Left ventricle myocardium inferior (tissue), 1 donor: ENCODE results near the gene ZFP37. TPM values are rescaled to one million over a fixed set of nuclear protein-coding genes. Genes with fewer than 3 reads are reported as not detected.

ENCODE experiments used
- DNase-seq: peaks from one replicate; pipeline ENCODE4 v3.0.0-alpha.2; 2020
- H3K27ac ChIP-seq: fragments of 200-600 bp; replicated peaks from 2 replicates; pipeline ENCODE4 v1.8.0; 2021
- H3K27me3 ChIP-seq: fragments of 200-600 bp; 2 replicates; pipeline ENCODE4 v1.8.0; 2021; ENCODE audit warnings: low read depth
- H3K36me3 ChIP-seq: fragments of 200-600 bp; 2 replicates; pipeline ENCODE4 v1.8.0; 2021
- H3K4me1 ChIP-seq: fragments of 200-600 bp; 2 replicates; pipeline ENCODE4 v1.8.0; 2021
- H3K4me3 ChIP-seq: fragments of 200-600 bp; 2 replicates; pipeline ENCODE4 v1.8.0; 2021; ENCODE audit warnings: mild to moderate bottlenecking, moderate library complexity
- H3K9me3 ChIP-seq: fragments of 200-600 bp; replicated peaks from 2 replicates; pipeline ENCODE4 v1.8.0; 2021
- CTCF ChIP-seq: fragments of 200-600 bp; IDR thresholded peaks from 2 replicates; pipeline ENCODE4 v1.8.0; 2021; ENCODE audit warnings: antibody characterized with exemption, mild to moderate bottlenecking, borderline replicate concordance
- intact Hi-C: fragments of 100-400 bp; cut with micrococcal nuclease; formaldehyde crosslinking; loops from one replicate; pipeline ENCODE4 v1.11.0; 2022
- total RNA-seq: library from RNA; stranded (reverse); fragmentation: NEBNext Ultra II Directional; extraction: Animal tissue kit (Norgen Biotek cat#: 25700); gene quantifications from one replicate; pipeline ENCODE4 v1.2.1, GENCODE V29; 2021
- donor health status: DM: no; HTN: yes; CAD: no; lungs with severe emphysema.

Gene ZFP37
- total RNA-seq, 1 donor from 2014 or later: 1.0 TPM

- peak; percentile 62 for DNase-seq
- H3K4me3 ChIP-seq: peak within 1 kb of the TSS; percentile 67
- peaks cover 62% of the 10 kb centered on the region for H3K9me3 ChIP-seq
- peaks cover 9% of the 10 kb centered on the region for H3K4me1 ChIP-seq
- intact Hi-C loops: no loop called here
- peaks cover 2% of the 10 kb centered on the region for H3K36me3 ChIP-seq
- TF ChIP-seq CTCF: no peak
- H3K27ac ChIP-seq: no peak within 1 kb of the TSS
- H3K27me3 ChIP-seq: peaks cover 4% of the 10 kb centered on the region
These were observed 44.6 kb downstream of the ZFP37 start, which contains the start of gene ZNF883 for GRCh38 chr9:113011911-113012381. Gene ZNF883, minus strand, starts transcription at chr9:113012192.

- no peak for TF ChIP-seq CTCF
These were observed 50.7 kb downstream of the ZFP37 start for GRCh38 chr9:113005777-113006176.

GRCh38 chr9:112997236-112997941 lies 59.1 kb downstream of the ZFP37 start:
- no peak overlapping the region for H3K4me3 ChIP-seq
- DNase-seq: no peak
- TF ChIP-seq CTCF: no peak
- intact Hi-C loops: no loop called here
- H3K27ac ChIP-seq: no peak overlapping the region
- H3K9me3 ChIP-seq: peaks cover 100% of the 10 kb centered on the region
- H3K36me3 ChIP-seq: peaks cover 51% of the 10 kb centered on the region
- H3K27me3 ChIP-seq: no peaks in the 10 kb centered on the region
- H3K4me1 ChIP-seq: no peaks in the 10 kb centered on the region

More at GRCh38 chr9:113005777-113006176, 50.7 kb downstream of the ZFP37 start:
- intact Hi-C loops: no loop called here
- H3K27ac ChIP-seq: no peak overlapping the region
- no peak for DNase-seq
- H3K4me3 ChIP-seq: no peak overlapping the region
- no peaks in the 10 kb centered on the region for H3K4me1 ChIP-seq
- H3K36me3 ChIP-seq: peaks cover 39% of the 10 kb centered on the region
- peaks cover 86% of the 10 kb centered on the region for H3K9me3 ChIP-seq
- no peaks in the 10 kb centered on the region for H3K27me3 ChIP-seq

Other genes starting within 250 kb of the ZFP37 start
- not detected for gene SLC46A2, start 165.8 kb downstream of the ZFP37 start, total RNA-seq
- 6.2 TPM for gene ZNF883, start 44.5 kb downstream of the ZFP37 start, total RNA-seq
- gene SLC31A2, start 94.3 kb upstream of the ZFP37 start, total RNA-seq: 10.7 TPM
- gene FKBP15, start 164.6 kb upstream of the ZFP37 start, total RNA-seq: 19.0 TPM
- 12.6 TPM for gene SLC31A1, start 164.8 kb upstream of the ZFP37 start, total RNA-seq
- gene CDC26, start 218.8 kb upstream of the ZFP37 start, total RNA-seq: 37.0 TPM
- 11.2 TPM for gene PRPF4, start 218.9 kb upstream of the ZFP37 start, total RNA-seq
- gene RNF183, start 246.7 kb upstream of the ZFP37 start, total RNA-seq: not detected